ENCODE results near the gene GP9.
"Not testable (repeated sequence)": the region's sequence is repeated elsewhere in the genome, so short reads cannot be mapped to it uniquely, and the experiment has no call there.

GP9 gene

DNA sequence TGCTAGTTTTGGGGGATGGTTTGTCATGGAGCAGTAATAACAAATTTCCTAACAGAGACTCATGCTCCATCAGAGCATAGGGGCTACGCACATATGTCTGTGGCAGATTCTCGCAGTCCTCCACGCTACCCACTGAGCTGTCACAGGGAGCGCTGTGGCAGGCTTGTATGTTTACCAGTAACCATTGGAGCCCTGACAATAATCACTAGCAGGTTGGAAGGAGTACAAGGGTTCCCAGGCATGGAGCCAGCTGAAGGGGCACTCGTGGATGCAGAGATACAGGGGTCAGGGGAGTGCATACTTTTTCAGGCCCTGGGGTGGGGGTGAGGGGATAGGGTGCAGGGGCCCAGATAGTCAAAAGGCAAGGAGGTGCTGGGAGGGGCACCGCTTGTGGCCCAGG is 7.9 kb upstream of the GP9 start:
- DNase-seq: no peak

DNA sequence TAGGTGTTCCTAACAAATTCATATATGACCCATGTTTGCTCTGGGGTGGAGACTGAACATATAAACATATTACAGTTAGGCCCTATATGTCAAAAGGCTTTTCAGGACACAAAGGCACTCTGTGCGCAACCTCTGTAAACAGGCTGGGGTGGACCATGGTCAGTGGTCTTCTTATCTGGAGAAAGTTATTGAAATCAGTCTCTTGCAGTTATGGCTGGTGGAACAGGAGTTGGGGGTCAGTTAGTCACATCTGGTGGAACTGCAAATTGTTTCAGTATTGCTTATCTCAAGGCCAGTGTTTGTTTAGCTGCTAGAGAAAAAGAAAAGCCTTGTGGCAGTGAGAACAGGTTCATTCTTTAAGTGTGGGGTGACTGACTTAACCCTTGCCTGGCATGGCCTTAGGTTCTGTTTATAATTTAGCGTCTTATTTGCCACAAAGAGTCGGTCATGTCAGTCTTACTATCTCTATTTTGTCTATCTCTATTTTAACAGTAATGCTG is 5.9 kb upstream of the GP9 start:
- DNase-seq: no peak

DNA sequence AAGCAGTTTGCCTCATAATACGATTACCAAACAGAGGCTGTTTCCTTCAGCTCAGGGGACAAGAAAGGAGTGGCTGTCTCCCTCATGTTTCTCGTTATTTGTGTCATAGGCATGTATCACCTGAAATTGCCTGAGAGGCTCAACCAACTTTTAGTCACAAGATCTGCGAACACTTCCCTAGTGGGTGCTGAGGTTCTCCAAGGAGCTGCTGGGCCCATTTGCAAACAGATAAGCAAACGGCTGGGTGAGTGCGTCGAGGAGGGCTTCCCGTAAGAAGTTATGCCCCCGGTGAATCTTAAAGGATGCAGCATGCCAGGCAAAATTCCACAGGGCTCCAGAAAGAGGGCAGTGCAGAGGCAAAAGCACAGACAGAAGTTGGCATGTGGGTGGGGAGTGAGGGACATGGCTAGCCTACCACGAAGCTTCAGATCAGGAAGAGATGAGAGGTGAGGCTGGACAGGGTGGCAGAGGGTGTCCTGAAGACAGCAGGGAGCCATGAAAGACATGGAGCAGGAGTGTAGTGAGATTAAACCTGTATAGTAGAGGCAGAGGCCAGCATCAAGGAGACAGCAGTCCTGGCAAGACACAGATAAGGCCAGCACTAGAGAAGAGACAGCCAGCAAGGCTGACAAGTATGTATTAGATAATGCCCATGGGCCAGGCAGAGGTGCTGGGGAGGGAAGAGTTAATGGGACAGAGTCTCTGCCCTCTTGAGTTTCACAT is 4.0 kb upstream of the GP9 start:
- DNase-seq: no peak

DNA sequence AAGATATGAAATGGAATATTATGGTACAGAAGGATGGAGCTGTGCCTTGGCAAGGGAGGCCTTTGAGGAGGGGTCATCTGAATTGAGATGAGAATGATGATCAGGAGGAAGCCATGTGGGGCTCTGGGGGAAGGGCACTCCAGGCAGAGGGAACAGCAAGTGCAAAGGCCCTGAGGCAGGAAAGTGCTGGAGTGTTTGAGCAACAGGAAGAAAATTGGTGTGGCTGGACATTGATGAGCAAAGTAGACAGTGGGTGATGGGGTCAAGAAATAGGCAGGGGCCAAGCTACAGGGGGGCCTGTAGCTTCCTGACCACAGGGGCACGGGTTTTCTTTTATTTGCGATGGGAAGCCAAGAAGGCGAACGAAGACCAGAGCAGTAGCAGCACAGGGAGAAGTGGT is 3.3 kb upstream of the GP9 start:
- DNase-seq: no peak

DNA sequence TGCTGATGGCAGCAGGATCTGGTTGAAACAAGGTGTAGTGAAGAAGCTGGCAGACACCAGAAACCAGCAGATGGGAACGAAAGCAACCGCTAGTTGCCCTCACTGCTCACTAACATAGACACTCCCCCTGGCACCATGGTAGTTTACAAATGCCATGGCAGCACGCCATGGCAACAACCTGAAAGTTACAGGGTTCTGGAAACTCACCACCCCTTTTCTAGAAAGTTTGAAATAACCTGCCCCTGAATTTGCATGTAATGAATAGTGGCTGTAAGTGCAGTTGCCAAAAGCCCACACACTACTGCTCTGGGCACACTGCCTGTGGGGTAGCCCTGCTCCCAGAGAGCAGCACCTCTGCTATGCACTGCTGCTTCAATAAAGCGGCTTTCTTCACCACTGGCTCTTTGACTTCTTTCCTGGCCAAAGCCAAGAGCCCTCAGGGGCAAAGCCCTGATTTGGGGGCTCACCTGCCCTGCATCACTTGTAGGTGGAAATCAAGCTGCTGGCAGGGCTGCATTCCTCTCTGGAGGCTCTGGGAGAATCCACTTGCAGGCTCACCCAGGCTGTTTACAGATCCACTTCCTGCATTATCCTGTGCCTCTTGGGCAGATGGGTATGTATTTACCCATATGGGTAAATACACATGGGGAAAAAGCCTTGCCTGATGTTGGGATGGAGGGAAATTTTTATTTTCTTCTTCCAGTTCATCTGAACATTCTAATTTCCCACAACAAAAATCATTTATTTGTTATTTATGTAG is 2.0 kb upstream of the GP9 start:
- DNase-seq: no peak

DNA sequence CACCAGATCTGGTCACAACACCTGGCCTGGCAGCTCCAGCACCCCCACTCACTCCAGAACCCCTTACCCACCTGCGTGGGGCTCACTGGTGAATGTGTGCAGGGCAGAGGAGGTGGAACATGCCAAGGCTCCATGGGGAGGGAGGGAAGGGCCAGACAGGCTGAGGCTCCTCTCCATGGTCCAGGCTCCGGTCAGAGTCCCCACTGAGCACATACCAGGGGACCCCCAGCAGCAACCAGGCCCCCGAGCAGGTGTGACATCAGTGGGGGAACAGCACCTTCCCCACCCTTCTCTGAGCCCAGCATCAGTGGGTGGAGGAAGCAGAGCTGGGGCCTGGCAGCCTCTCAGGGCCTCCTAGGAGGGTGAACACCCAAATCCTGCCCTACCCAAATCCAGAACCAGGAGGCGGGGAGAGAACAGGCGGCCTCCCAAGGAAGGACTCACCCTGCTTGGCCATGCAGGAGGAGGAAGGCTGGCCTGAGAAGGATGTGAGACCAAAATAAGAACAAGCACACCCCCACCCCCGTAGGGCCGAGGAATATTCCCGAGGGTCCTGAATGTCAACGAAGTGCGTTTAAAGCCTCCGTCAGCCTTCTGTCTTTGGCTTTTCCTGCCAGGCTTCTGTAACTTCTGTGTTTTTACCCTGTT is 1.1 kb upstream of the GP9 start:
- DNase-seq: no peak

DNA sequence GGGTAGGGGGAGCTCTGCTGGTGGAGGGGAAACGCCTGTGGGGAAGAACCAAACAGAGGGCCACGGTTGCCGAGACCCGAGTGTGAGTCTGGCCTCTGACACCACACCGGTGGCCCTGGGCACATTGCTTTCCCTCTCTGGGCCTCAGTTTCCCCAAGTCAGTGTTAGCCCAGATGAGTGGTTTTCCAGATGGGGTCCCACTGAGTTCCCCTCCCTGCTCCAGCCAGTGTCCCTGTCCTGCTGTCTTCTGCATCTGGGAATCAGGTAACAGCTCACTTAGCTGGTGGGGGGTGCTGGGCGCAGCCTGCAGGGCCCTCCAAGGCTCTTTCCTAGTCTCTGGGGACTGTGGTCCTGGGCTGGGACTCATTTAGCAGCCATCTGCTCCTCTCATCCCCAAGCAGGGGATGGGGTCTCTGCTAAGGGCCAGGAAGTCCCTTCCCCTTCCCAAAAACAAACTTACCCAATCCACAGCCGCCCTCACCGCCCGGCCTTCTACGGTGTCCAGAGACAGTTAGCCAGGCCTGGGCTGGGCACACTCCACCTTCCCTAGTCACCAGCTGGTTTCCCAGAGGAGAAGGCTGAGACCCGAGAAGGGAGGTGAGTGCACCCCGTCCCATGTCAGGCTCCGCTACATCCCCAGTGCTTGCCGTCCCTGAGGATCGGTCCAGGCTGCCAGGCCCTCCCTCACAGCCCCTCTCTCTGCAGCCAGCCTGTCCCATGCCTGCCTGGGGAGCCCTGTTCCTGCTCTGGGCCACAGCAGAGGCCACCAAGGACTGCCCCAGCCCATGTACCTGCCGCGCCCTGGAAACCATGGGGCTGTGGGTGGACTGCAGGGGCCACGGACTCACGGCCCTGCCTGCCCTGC is 676 bp downstream of the GP9 start:
- DNase-seq: no peak

DNA sequence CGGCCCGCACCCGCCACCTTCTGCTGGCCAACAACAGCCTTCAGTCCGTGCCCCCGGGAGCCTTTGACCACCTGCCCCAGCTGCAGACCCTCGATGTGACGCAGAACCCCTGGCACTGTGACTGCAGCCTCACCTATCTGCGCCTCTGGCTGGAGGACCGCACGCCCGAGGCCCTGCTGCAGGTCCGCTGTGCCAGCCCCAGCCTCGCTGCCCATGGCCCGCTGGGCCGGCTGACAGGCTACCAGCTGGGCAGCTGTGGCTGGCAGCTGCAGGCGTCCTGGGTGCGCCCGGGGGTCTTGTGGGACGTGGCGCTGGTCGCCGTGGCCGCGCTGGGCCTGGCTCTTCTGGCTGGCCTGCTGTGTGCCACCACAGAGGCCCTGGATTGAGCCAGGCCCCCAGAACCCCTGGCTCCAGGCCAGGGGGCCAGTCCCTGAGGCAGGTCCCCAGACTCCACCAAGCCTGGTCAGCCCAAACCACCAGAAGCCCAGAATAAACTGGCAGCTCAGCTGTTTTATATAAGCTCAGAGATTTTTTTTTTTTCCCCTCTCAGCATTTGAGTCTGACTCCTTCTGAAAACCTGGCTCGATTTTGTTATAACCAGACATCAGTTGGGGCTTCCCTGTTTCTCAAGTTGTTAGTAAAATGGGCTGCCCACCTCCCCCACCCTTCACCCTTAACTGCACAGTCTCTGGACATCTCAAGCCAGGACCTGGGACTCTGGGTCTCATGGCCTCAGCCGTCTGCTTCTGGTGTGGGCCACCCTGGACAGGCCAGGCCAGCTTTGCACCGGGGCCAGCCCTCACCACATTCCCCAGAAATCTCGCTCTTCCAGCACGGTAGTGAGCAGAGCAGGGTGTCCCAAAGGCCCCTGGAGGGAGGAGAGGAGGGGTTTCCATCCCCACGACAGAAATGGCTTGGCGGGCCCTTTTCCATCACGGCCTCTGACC is 1.6 kb downstream of the GP9 start:
- no peak for DNase-seq

DNA sequence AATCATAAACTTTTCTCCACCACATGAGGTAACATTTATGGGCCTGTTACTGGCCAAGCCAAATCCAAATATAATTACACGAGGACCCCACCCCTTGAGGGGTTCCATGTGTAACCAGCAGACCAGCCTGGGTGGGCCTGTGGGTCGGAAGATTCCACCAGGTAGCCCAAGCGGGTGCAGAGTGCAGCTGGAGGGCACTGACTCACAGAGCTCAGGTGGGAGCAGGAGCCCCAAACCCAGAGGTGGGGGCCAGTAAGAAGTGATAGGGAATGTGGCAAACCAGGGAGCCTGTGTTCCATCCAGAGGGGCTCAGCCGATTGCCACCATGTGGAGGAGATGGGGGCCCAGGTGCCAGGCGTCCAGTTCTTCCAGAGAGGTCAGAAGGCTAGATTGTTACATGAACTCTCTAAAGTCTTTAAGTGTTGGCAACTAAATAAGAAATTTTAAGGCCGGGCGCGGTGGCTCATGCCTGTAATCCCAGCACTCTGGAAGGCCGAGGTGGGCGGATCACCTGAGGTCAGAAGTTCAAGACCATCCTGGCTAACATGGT is 2.6 kb downstream of the GP9 start:
- DNase-seq: no peak

DNA sequence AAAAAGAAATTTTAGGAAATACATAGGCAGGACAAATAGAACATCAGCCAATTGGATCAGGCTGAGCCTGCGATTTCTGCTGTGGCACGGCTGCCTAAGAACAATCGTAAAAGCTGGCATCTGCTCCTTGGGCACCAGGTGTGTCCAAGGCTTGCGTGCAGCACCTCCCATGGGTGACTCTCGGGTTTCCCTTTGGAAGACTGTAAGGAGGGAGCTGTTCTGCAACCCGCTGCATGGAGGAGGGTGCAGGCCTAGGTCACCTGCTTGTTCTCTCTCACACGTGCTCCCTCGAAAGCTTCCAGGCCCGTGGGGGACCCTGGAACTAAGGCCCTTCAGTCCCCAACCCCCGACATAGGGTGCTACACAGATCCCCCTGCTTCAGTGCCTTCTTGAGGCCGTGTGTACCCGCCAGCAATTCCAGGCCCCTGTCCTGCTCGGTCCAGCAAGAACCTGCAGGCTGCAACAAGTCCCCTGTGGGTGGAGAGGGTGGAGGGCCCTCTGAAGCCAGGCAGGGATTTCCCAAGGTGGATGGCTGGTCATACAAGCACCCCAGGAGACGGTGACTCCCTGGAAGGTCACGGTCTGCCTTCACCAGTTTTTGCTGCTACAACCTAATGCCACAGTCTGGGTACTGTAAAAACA is 3.4 kb downstream of the GP9 start:
- no peak for DNase-seq

DNA sequence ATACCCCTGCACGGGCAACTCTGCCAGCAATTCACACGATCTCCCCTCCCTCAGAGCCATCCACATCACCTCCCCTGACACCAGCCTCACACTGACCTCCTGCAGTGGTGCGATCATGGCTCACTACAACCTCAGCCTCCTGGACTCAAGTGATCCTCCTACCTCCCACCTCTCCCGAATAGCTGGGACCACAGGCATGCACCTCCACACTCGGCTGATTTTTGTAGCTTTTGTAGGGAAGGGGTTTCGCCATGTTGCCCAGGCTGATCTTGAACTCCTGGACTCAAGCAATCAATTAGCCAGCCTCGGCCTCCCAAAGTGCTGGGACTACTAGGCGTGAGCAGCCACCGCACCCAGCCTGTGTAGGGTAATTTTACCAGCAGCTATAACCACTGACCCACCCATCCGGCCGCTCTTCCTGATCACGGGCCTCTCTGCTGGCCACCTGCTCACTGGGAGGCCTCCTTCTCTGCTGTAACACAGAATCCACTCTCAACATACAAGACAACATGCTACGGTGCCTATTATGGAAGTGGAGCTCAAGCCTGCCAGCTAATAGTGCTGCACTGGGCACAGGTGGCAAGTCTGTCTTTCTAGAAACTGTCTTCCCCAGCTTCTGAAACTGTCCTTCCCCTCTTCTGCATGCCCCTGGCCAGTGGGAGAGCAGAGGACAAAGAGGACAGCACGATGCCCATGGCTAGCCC is 4.6 kb downstream of the GP9 start:
- DNase-seq: no peak

DNA sequence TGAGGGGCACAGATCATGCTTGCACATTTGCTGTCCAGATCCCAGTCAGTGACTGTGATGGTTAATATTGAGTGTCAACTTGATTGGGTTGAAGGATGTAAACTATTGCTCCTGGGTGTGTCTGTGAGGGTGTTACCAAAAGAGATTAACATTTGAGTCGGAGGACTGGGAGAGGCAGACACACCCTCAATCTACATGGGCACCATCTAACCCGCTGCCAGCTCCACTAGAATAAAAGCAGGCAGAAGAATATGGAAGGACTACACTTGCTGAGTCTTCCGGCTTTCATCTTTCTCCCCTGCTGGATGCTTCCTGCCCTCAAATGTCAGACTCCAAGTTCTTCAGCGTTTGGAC is 5.1 kb downstream of the GP9 start:
- no peak for DNase-seq

DNA sequence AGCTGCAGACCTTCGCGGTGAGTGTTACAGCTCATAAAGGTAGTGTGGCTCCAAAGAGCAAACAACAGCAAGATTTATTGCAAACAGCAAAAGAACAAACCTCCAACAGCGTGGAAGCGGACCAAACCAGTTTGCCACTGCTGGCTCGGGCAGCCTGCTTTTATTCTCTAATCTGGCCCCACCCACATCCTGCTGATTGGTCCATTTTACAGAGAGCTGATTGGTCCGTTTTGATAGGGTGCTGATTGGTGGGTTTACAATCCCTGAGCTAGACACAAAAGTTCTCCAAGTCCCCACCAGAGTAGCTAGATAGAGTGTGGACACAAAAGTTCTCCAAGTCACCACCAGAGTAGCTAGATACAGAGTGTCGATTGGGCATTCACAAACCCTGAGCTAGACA is 7.1 kb downstream of the GP9 start:
- DNase-seq: not testable (repeated sequence)

DNA sequence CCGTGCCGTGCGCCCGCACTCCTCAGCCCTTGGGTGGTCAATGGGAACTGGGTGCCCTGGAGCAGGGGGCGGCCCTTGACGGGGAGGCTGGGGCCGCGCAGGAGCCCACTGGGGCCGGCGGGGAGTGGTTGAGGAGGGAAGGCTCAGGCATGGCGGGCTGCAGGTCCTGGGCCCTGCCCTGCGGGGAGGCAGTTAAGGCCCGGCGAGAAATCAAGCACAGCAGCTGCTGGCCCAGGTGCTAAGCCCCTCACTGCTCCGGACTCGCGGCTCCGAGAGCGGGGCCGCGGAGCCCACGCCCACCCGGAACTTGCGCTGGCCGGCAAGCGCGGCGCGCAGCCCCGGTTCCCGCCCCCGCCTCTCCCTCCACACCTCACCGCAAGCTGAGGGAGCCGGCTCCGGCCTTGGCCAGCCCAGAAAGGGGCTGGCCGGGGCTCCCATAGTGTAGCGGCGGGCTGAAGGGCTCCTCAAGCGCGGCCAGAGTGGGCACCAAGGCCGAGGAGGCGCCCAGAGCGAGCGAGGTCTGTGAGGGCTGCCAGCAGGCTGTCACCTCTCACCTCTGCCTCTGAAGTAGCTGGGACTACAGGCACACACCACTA is 7.8 kb downstream of the GP9 start:
- DNase-seq: no peak

DNA sequence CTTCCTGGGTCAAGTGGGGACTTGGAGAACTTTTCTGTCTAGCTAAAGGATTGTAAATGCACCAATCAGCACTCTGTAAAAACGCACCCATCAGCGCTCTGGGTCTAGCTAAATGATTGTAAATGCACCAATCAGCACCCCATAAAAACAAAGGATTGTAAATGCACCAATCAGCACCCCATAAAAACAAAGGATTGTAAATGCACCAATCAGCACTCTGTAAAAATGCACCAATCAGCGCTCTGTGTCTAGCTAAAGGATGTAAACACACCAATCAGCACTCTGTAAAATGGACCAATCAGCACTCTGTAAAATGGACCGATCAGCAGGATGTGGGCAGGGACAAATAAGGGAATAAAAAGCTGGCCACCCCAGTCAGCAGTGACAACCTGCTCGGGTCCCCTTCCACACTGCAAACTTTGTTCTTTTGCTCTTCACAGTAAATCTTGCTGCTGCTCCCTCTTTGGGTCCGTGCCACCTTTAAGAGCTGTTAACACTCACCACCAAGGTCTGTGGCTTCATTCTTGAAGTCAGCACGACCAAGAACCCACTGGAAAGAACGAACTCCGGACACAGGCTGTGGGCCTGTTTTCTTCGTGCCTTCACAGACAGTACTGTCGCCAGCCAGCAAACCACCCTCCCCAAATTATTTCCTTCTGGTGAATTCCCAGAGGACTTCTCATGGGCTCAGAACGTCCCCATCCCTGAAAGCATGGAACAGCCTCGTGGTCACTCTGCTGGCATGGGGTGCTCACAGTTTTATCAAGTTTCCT is 8.9 kb downstream of the GP9 start:
- not testable (repeated sequence) for DNase-seq

DNA sequence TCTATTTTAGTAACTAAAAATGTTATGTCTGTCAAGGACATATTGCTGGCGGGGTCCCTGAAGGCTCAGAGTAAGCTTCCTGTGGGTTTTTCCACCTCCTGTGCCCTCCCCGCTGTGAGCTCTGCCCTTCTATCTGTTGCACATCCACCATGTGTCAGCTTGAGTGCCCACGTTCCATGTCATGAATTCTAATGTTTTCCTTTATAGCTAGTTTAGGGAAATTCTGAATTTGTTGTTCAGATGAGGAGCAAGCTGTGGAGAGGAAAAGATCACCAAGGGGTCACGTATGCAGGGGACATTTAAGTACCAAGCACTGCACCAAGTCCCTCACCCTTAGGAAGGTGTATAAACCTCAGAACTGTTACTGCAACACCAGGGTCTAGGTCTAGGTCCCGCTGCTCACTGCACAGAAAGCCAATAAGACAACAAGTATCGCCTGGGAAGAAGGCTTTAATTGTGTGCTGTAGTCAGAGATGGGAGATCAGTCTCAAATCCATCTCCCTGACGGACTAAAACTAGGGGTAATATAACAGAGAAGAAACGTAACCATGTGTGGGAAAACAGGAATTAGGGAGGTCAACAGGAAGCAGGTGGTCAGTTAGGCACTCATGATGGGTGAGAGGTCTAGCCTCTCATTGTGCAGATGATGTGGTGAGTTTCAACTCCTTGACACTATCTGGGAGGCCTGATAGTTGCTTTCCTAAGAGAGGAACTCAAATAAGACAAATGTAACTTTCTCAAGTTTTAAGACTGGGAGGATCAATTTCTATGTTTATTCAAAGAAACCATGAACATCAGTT is 9.7 kb downstream of the GP9 start:
- DNase-seq: no peak

DNA sequence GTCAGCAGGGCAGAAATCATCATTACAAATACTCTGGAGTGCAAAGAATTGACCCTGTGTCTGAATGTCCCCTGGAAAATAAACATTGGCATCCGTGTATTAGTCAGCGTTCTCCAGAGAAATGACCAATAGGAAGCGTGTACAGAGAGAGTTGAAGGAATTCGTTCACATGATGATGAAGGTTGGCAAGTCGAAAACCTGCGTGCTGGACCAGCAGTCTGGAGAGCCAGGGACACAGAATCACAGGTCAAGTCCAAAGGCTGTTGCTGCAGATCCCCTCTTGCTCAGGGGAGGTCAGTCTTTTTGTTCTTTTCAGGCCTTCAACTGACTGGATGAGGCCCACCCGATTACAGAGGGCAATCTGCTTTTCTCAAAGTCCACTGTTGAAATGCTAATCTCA is 16.6 kb downstream of the GP9 start:
- no peak for DNase-seq

DNA sequence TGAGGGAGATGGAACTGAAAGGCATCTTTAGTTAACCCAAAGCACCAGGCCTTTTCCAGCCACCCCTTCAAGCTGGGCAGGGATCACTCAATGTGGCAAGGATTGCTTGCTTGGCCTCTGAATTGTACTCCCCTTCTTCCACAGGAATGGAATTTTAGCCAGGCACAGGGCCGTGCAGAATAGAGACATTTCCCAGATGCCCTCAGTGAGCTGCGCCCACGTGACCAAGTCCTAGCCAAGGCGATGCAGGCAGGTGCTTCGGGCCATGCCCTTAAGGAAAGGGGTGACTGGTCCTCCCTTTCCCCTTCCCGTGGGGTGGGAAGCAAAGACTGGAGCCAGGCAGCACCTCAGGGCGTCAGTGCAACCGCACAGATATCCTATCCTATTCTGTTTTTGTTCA is 17.9 kb downstream of the GP9 start:
- no peak for DNase-seq
